Kidney epithelial cell (primary cell): Measurements from ENCODE around the gene ESRRB. TPM values are rescaled to one million over a fixed set of nuclear protein-coding genes. Genes with fewer than 3 reads are reported as not detected.

Source experiments
- DNase-seq: peaks from one replicate; pipeline ENCODE4 v3.0.0-alpha.2; 2010; ENCODE audit warnings: low read depth
- H3K27me3 ChIP-seq: 2 replicates; pipeline ENCODE4 v1.6.0; 2011; ENCODE audit warnings: low read length; ENCODE audit not compliant: control insufficient read depth, insufficient read depth
- H3K36me3 ChIP-seq: 2 replicates; pipeline ENCODE4 v1.5.1; 2011; ENCODE audit warnings: low read length; ENCODE audit not compliant: control insufficient read depth, insufficient read depth
- H3K4me3 ChIP-seq: 2 replicates; pipeline ENCODE4 v1.5.1; 2011; ENCODE audit warnings: low read depth, mild to moderate bottlenecking, control low read depth, low read length
- CTCF ChIP-seq: IDR thresholded peaks from 2 replicates; pipeline ENCODE4 v1.5.1; 2011; ENCODE audit warnings: mild to moderate bottlenecking, moderate library complexity, low read length, control low read depth, inconsistent platforms; ENCODE audit not compliant: insufficient read depth, poor library complexity, severe bottlenecking
- total RNA-seq: library from RNA; depleted of rRNA; stranded (reverse); fragments of >200 nt; gene quantifications from 2 replicates; pipeline ENCODE4 v1.2.3, GENCODE V29; 2015

ESRRB gene
- total RNA-seq, result 0.07 TPM in 1 of 2 replicates, not detected in the other

GRCh38 chr14:76375947-76376404, at the start of gene ESRRB:
Gene ESRRB, plus strand, starts transcription at chr14:76376137. Its CDS starts 265 bp downstream, at chr14:76376402.
- no peak for DNase-seq
- H3K27me3 ChIP-seq, result peaks cover 63% of the 10 kb centered on the region
- H3K36me3 ChIP-seq, result no peaks in the 10 kb centered on the region
- H3K4me3 ChIP-seq, result peak within 1 kb of the TSS; percentile 25
- TF ChIP-seq CTCF, result no peak

DNA sequence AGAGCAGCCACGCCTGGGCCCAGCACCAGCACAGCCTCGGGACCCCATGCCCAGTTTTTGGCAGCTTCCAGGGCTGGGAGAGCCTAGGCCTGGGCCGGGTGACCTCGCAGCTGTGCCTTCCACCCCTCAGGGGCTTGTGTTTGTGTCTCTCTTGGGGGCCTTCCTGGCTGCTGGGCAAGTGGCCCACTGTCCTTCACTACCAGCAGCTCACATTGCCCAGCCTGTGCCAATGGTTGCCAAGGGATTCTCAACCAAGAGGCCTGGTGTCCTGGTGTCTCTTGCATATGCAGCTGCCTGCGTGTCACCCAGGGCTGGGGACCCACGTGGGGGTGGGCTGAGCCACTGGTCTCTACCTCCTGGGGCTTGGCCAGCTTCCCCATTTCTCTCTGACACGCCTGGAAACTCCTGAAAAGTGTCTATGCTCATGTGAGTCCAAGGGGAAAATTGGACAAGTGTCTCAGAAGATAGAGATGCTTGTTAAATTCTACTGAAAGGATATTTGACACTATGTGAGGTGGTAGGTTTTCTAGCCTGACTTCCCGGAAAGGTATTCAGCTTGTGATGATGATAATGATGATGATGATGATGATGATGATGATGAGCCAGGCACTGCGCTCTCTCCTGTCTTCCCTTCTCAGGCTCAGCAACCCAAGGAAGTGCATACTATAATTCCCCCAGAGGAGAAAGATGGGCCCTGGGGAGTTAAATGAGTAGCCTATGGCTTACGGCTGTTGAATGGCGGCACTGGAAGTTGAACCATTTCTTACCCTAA, 48.8 kb upstream of the ESRRB start:
- no peak for TF ChIP-seq CTCF
- Histone ChIP-seq H3K36me3 (no peaks in the 10 kb centered on the region), H3K4me3 (no peak overlapping the region), H3K27me3 (peaks cover 35% of the 10 kb centered on the region)
- no peak for DNase-seq

DNA sequence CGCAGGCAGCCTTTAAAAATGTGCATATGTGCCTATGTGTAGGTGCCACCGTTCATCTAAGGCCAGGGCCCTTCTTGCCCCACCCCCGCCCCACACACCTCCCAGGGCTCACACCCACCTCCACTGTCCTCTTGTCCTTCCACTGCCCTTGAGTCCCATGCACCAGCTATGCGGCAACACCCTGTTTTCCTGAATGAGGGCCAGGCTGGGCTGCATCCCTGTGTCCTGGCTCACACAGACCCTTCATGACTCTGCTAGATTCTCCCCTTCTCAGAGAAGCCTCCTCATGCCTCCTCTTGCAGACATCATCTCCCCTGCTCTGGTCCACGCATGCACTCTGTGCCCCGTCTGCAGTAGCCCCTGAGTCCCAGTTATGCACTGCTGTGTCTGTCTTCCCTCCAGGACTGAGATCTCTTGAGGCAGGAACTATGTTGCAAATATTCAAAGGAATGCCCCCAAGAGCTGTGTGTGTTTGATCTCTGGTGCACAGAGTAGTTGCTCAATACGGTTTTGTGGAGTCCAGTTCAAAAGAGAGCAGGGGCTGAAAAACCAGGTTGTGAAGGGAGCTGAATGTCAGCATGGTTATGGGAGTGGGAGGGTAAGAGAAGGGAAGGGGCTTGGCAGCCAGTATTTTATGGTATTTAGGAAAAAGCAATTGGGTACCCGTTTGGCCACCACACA, 47.3 kb upstream of the ESRRB start:
- H3K36me3 ChIP-seq, result no peaks in the 10 kb centered on the region
- H3K27me3 ChIP-seq, result peaks cover 35% of the 10 kb centered on the region
- H3K4me3 ChIP-seq, result no peak overlapping the region
- no peak for DNase-seq
- no peak for TF ChIP-seq CTCF

- no peak for DNase-seq
- no peaks in the 10 kb centered on the region for H3K36me3 ChIP-seq
- H3K4me3 ChIP-seq, result no peak overlapping the region
- peaks cover 35% of the 10 kb centered on the region for H3K27me3 ChIP-seq
- no peak for TF ChIP-seq CTCF
These were observed 46.6 kb upstream of the ESRRB start for GRCh38 chr14:76329154-76329928.

DNA sequence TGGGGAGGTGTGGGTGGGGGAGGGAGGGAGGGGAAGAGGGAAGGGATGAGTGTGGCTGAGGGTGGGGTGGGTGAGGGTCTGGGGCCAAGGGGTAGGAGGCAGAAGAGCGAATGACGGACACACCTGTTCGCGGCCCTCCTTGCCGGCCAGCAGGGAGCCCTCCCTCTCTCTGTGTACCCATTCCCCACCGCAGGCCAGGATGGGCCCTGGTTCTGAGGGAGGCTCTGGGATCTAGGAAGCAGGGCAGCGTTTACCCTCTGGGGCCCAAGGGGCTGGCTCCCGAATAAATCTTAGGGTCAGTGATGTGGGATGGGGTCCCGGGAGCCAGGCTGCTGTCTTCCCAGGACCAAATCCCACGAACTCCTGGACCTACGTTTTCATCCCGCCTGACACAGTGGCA, 46.0 kb upstream of the ESRRB start:
- no peak for DNase-seq
- H3K4me3 ChIP-seq, result no peak overlapping the region
- no peaks in the 10 kb centered on the region for H3K36me3 ChIP-seq
- peaks cover 35% of the 10 kb centered on the region for H3K27me3 ChIP-seq
- TF ChIP-seq CTCF, result no peak
